ENCODE measurements around the gene TRIM40.

DNA sequence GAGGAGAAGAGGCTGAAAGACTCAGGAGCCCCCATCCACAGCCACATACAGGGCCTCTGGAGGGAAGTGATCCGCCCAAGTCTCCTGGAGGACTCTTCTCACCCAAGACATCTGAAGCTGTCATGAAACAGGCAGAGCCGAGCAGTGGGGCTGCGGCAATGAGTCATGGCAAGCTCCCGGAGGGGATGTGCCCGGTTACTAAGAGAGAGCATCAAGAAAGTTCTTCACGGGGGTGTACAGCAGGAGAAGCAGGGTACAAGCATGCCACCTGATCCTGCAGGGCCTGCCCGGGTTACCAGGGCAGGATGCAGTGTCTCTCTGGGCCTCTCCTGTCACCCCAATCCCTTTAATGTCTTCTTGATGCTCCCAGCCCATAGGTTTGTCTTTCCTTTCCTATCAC is 56.1 kb downstream of the TRIM40 start:
- TF ChIP-seq GATA2 (IDR thresholded peaks at IDR 0.05; ENCODE audit: low read depth, low read length) (no peak), GATA3 (IDR thresholded peaks at IDR 0.05; ENCODE audit: low read depth, low read length) (no peak)
